Activated CD4-positive, alpha-beta T cell treated with anti-CD3 and anti-CD28 coated beads, Interleukin-2, amount 10 ng/mL, durations not matched to agents 7 days and 5 days (primary cell): ENCODE measurements around the gene LMBR1L. TPM values are rescaled to one million over a fixed set of nuclear protein-coding genes. Genes with fewer than 3 reads are reported as not detected.

ENCODE experiments used
- CTCF ChIA-PET: fragments of 350-600 bp; sonication (Branson Sonifier 250); formaldehyde crosslinking; loops from one replicate; lab custom pipeline; 2021; ENCODE audit warnings: antibody characterized with exemption; lab: Charles Lee
- POLR2A ChIA-PET: fragments of 350-600 bp; sonication (Branson Sonifier 250); formaldehyde crosslinking; loops from one replicate; lab custom pipeline; 2021; ENCODE audit warnings: antibody characterized with exemption; lab: Charles Lee
- DNase-seq: peaks from one replicate; pipeline ENCODE4 v3.0.0-alpha.2; 2020
- H3K27ac Mint-ChIP-seq: one replicate; pipeline ENCODE4 v1.8.0; 2021; ENCODE audit warnings: mild to moderate bottlenecking, moderate library complexity, mixed read lengths
- H3K27me3 Mint-ChIP-seq: one replicate; pipeline ENCODE4 v1.8.0; 2021; ENCODE audit warnings: mixed read lengths
- H3K36me3 Mint-ChIP-seq: one replicate; pipeline ENCODE4 v1.8.0; 2021; ENCODE audit warnings: low read depth, mixed read lengths
- H3K4me1 Mint-ChIP-seq: one replicate; pipeline ENCODE4 v1.8.0; 2021; ENCODE audit warnings: mixed read lengths
- H3K4me3 Mint-ChIP-seq: one replicate; pipeline ENCODE4 v1.8.0; 2021; ENCODE audit warnings: mild to moderate bottlenecking, moderate library complexity, mixed read lengths
- H3K9me3 Mint-ChIP-seq: one replicate; pipeline ENCODE4 v1.8.0; 2021; ENCODE audit warnings: mixed read lengths
- total RNA-seq, 2 experiments: library from RNA; stranded (reverse); gene quantifications; one replicate each; pipeline ENCODE4 v1.2.3, GENCODE V29; 2021

The LMBR1L gene
- total RNA-seq, 2 experiments from 2014 or later = 60.3 to 62.3 TPM

- ChIA-PET CTCF (interaction anchor here (0.5 to 3.1 kb wide), 23 partner anchors 8 to 933 kb away, joined by 3 to 20 read pairs (median 4); partner anchors contain the start of genes DDN, LMBR1L, RACGAP1 and RHEBL1), POLR2A (no interaction called here)
- Mint-ChIP-seq H3K9me3 (no peaks in the 10 kb centered on the region), H3K36me3 (peaks cover 14% of the 10 kb centered on the region), H3K27me3 (peaks cover 67% of the 10 kb centered on the region), H3K27ac (no peak overlapping the region), H3K4me1 (peaks cover 64% of the 10 kb centered on the region), H3K4me3 (peak overlapping the region; percentile 42)
- DNase-seq = peak; percentile 56
These were observed 18.4 kb downstream of the LMBR1L start for GRCh38 chr12:49092086-49092815.

- DNase-seq = no peak
- ChIA-PET CTCF (interaction anchor here (0.6 to 2.7 kb wide), 19 partner anchors 9 to 251 kb away, joined by 3 to 12 read pairs (median 4); partner anchors contain the start of genes DDN, LMBR1L, RHEBL1 and WNT1), POLR2A (no interaction called here)
- Mint-ChIP-seq H3K27ac (no peak overlapping the region), H3K4me3 (peak overlapping the region; percentile 7), H3K36me3 (peaks cover 14% of the 10 kb centered on the region), H3K4me1 (peaks cover 69% of the 10 kb centered on the region), H3K9me3 (no peaks in the 10 kb centered on the region), H3K27me3 (peaks cover 67% of the 10 kb centered on the region)
These were observed 18.9 kb downstream of the LMBR1L start for GRCh38 chr12:49091836-49092085.

GRCh38 chr12:49091056-49091835, 19.4 kb downstream of the LMBR1L start:
- H3K4me3 Mint-ChIP-seq = peak overlapping the region; percentile 61
- peaks cover 67% of the 10 kb centered on the region for H3K27me3 Mint-ChIP-seq
- no peak overlapping the region for H3K27ac Mint-ChIP-seq
- peaks cover 11% of the 10 kb centered on the region for H3K36me3 Mint-ChIP-seq
- DNase-seq = no peak
- peaks cover 72% of the 10 kb centered on the region for H3K4me1 Mint-ChIP-seq
- no peaks in the 10 kb centered on the region for H3K9me3 Mint-ChIP-seq
- ChIA-PET CTCF (interaction anchor here (0.6 to 2.7 kb wide), 16 partner anchors 9 to 251 kb away, joined by 3 to 12 read pairs (median 4); partner anchors contain the start of genes DDN, LMBR1L and RHEBL1), POLR2A (no interaction called here)

- ChIA-PET POLR2A (interaction anchor here (0.6 kb wide), 1 partner anchor 145 kb away, joined by 3 read pairs; no protein-coding TSS in a partner anchor), CTCF (interaction anchor here (1.6 to 4.5 kb wide), 9 partner anchors 10 to 145 kb away, joined by 4 to 34 read pairs (median 19); partner anchors contain the start of genes ARF3, LMBR1L, RHEBL1 and TUBA1B)
- Mint-ChIP-seq H3K4me1 (peaks cover 68% of the 10 kb centered on the region), H3K27me3 (peaks cover 60% of the 10 kb centered on the region), H3K36me3 (peaks cover 6% of the 10 kb centered on the region), H3K4me3 (peak overlapping the region; percentile 66), H3K27ac (peak overlapping the region; percentile 74), H3K9me3 (no peaks in the 10 kb centered on the region)
- peak; percentile 33 for DNase-seq
These were observed 20.6 kb downstream of the LMBR1L start for GRCh38 chr12:49089821-49090773.

GRCh38 chr12:49088932-49089330, 21.7 kb downstream of the LMBR1L start:
- Mint-ChIP-seq H3K4me1 (peaks cover 61% of the 10 kb centered on the region), H3K4me3 (no peak overlapping the region), H3K9me3 (peaks cover 4% of the 10 kb centered on the region), H3K36me3 (peaks cover 4% of the 10 kb centered on the region), H3K27ac (no peak overlapping the region), H3K27me3 (peaks cover 50% of the 10 kb centered on the region)
- no peak for DNase-seq
- POLR2A ChIA-PET = no interaction called here
- CTCF ChIA-PET = interaction anchor here (0.6 to 4.5 kb wide), 31 partner anchors 7 to 269 kb away, joined by 3 to 34 read pairs (median 5); partner anchors contain the start of genes ARF3, DDX23, LMBR1L and PRKAG1

- CTCF ChIA-PET = interaction anchor here (0.5 to 4.5 kb wide), 39 partner anchors 8 to 270 kb away, joined by 3 to 34 read pairs (median 5); partner anchors contain the start of genes ARF3, DDX23, LMBR1L and PRKAG1
- peak overlapping the region; percentile 4 for H3K4me3 Mint-ChIP-seq
- POLR2A ChIA-PET = no interaction called here
These were observed 22.3 kb downstream of the LMBR1L start for GRCh38 chr12:49088150-49088931.

GRCh38 chr12:49086116-49086515, 24.5 kb downstream of the LMBR1L start:
- no peak for DNase-seq
- no peak overlapping the region for H3K27ac Mint-ChIP-seq
- peaks cover 22% of the 10 kb centered on the region for H3K27me3 Mint-ChIP-seq
- peaks cover 38% of the 10 kb centered on the region for H3K4me1 Mint-ChIP-seq
- H3K4me3 Mint-ChIP-seq = no peak overlapping the region
- ChIA-PET POLR2A (no interaction called here), CTCF (interaction anchor here (0.7 to 4.5 kb wide), 6 partner anchors 16 to 44 kb away, joined by 3 to 34 read pairs (median 10); partner anchors contain the start of genes KMT2D and RHEBL1)
- H3K9me3 Mint-ChIP-seq = peaks cover 4% of the 10 kb centered on the region
- peaks cover 4% of the 10 kb centered on the region for H3K36me3 Mint-ChIP-seq

More at GRCh38 chr12:49088150-49088931, 22.3 kb downstream of the LMBR1L start:
- peak; percentile 80 for DNase-seq
- peaks cover 4% of the 10 kb centered on the region for H3K9me3 Mint-ChIP-seq
- H3K27me3 Mint-ChIP-seq = peaks cover 44% of the 10 kb centered on the region
- H3K4me1 Mint-ChIP-seq = peaks cover 55% of the 10 kb centered on the region
- H3K36me3 Mint-ChIP-seq = peaks cover 4% of the 10 kb centered on the region
- H3K27ac Mint-ChIP-seq = no peak overlapping the region

GRCh38 chr12:49084438-49084837, 26.2 kb downstream of the LMBR1L start:
- H3K27ac Mint-ChIP-seq = no peak overlapping the region
- no peak for DNase-seq
- ChIA-PET POLR2A (interaction anchor here (0.6 kb wide), 2 partner anchors 10 to 151 kb away, joined by 4 to 7 read pairs; no protein-coding TSS in a partner anchor), CTCF (interaction anchor here (0.6 to 2.1 kb wide), 12 partner anchors 10 to 377 kb away, joined by 3 to 8 read pairs (median 5); partner anchors contain the start of genes DHH, KMT2D, LMBR1L and RHEBL1)
- peaks cover 4% of the 10 kb centered on the region for H3K9me3 Mint-ChIP-seq
- H3K27me3 Mint-ChIP-seq = peaks cover 11% of the 10 kb centered on the region
- H3K4me3 Mint-ChIP-seq = no peak overlapping the region
- no peaks in the 10 kb centered on the region for H3K36me3 Mint-ChIP-seq
- H3K4me1 Mint-ChIP-seq = peaks cover 25% of the 10 kb centered on the region

GRCh38 chr12:49079793-49080192, 30.9 kb downstream of the LMBR1L start:
- Mint-ChIP-seq H3K4me1 (no peaks in the 10 kb centered on the region), H3K4me3 (no peak overlapping the region), H3K36me3 (no peaks in the 10 kb centered on the region), H3K27ac (no peak overlapping the region), H3K9me3 (peaks cover 4% of the 10 kb centered on the region), H3K27me3 (peaks cover 9% of the 10 kb centered on the region)
- DNase-seq = no peak
- ChIA-PET POLR2A (no interaction called here), CTCF (interaction anchor here (1.3 to 4.9 kb wide), 4 partner anchors 8 to 15 kb away, joined by 3 to 20 read pairs (median 8); partner anchors contain the start of gene RHEBL1)

- Mint-ChIP-seq H3K27ac (no peak overlapping the region), H3K9me3 (no peaks in the 10 kb centered on the region), H3K4me3 (no peak overlapping the region), H3K27me3 (no peaks in the 10 kb centered on the region), H3K4me1 (peaks cover 24% of the 10 kb centered on the region), H3K36me3 (no peaks in the 10 kb centered on the region)
- POLR2A ChIA-PET = interaction anchor here (1.4 kb wide), 1 partner anchor 60 kb away, joined by 8 read pairs; the partner anchor contains the start of gene TUBA1B
- CTCF ChIA-PET = interaction anchor here (0.6 to 2.8 kb wide), 5 partner anchors 9 to 52 kb away, joined by 3 to 14 read pairs (median 9); partner anchors contain the start of gene DHH
- DNase-seq = no peak
These were observed 39.7 kb downstream of the LMBR1L start for GRCh38 chr12:49070971-49071370.
